Stimulated activated CD4-positive, alpha-beta T cell treated with anti-CD3 and anti-CD28 coated beads, Interleukin-2, amount 100 ng/mL, for 4 hours (primary cell): Measurements from ENCODE around the gene CCDC188.

Experiments used
- DNase-seq: peaks from one replicate; pipeline ENCODE4 v3.0.0-alpha.2; 2020; ENCODE audit warnings: low read depth

CCDC188 gene

GRCh38 chr22:20184501-20185165, 33.8 kb upstream of the CCDC188 start:
- no peak for DNase-seq

GRCh38 chr22:20183823-20184222, 33.0 kb upstream of the CCDC188 start:
- no peak for DNase-seq

- no peak for DNase-seq
Measured at GRCh38 chr22:20183101-20183500, 32.2 kb upstream of the CCDC188 start.

GRCh38 chr22:20182365-20182764, 31.5 kb upstream of the CCDC188 start:
- no peak for DNase-seq

- no peak for DNase-seq
Measured at GRCh38 chr22:20181884-20182236, 31.0 kb upstream of the CCDC188 start.

GRCh38 chr22:20181194-20181883, 30.5 kb upstream of the CCDC188 start:
- DNase-seq: no peak

GRCh38 chr22:20180640-20181039, 29.8 kb upstream of the CCDC188 start:
- no peak for DNase-seq

- no peak for DNase-seq
Measured at GRCh38 chr22:20180245-20180630, 29.4 kb upstream of the CCDC188 start.

GRCh38 chr22:20179455-20180244, 28.8 kb upstream of the CCDC188 start:
- DNase-seq: no peak

GRCh38 chr22:20178915-20179227, 28.0 kb upstream of the CCDC188 start:
- no peak for DNase-seq

GRCh38 chr22:20178075-20178914, 27.4 kb upstream of the CCDC188 start:
- DNase-seq: no peak

GRCh38 chr22:20177217-20177911, 26.5 kb upstream of the CCDC188 start:
- no peak for DNase-seq

- no peak for DNase-seq
Measured at GRCh38 chr22:20176421-20177085, 25.7 kb upstream of the CCDC188 start.

- no peak for DNase-seq
Measured at GRCh38 chr22:20175597-20175900, 24.7 kb upstream of the CCDC188 start.

GRCh38 chr22:20174785-20175596, 24.1 kb upstream of the CCDC188 start:
- DNase-seq: no peak

GRCh38 chr22:20173772-20174171, 22.9 kb upstream of the CCDC188 start:
- no peak for DNase-seq

- no peak for DNase-seq
Measured at GRCh38 chr22:20173246-20173645, 22.4 kb upstream of the CCDC188 start.

GRCh38 chr22:20172141-20172613, 21.3 kb upstream of the CCDC188 start:
- DNase-seq: no peak

GRCh38 chr22:20171288-20172140, 20.7 kb upstream of the CCDC188 start:
- no peak for DNase-seq
